K562 (cell line): ENCODE results near the gene NEDD9. TPM values are rescaled to one million over a fixed set of nuclear protein-coding genes. Genes with fewer than 3 reads are reported as not detected.

Source experiments
- ATAC-seq: fragments of 200-7000 bp; cut with Tn5 transposase; 3 replicates; pipeline ENCODE4 v1.9.1; 2020; ENCODE audit warnings: moderate library complexity
- BruUV-seq: library from RNA; stranded (reverse); fragments of 400-500 nt; replicated peaks from 2 replicates; lab custom pipeline; 2021; lab: Mats Ljungman, UMichigan
- CTCF ChIA-PET: fragments of 300-600 bp; formaldehyde crosslinking; extraction: SDS; loops from one replicate; lab custom pipeline; 2021; ENCODE audit warnings: low intra/inter-chr PET ratio; lab: Yijun Ruan, JAX
- POLR2A ChIA-PET: fragments of 300-600, 350-650 bp; sonication (Branson Sonifier 250); formaldehyde crosslinking; extraction: SDS; loops from one replicate; lab custom pipeline; 2021; ENCODE audit warnings: antibody characterized with exemption, inconsistent platforms; lab: Yijun Ruan, JAX
- DNase-seq, 4 experiments: peaks; one replicate each; pipeline versions ENCODE4 v3.0.0 to v3.0.0-alpha.2; 2011 to 2018; ENCODE audit warnings: low spot score in 3 of 4, mixed read lengths in 3 of 4; ENCODE audit errors: extremely low read depth in 1 of 4
- FAIRE-seq: peaks from 2 replicates; lab custom pipeline; 2011; peaks lifted over from hg19 to GRCh38; lab: Jason Lieb, UNC
- H2AFZ ChIP-seq: 2 replicates; pipeline ENCODE4 v1.6.0; 2011; ENCODE audit warnings: low read depth, low read length, control low read depth, inconsistent platforms
- H3K27ac ChIP-seq: fragments of 200-600 bp; 3 replicates; pipeline ENCODE4 v1.8.0; 2011; ENCODE audit warnings: low read depth, mild to moderate bottlenecking, control low read depth, inconsistent platforms, low read length, moderate library complexity, mixed read lengths; ENCODE audit errors: extremely low read depth
- H3K27me3 ChIP-seq, 2 experiments: fragments of 300-600 bp in 1 of 2; 2 replicates in 1 of 2; 3 replicates in 1 of 2; pipeline versions ENCODE4 v1.6.0 to v1.8.0; 2011; ENCODE audit warnings: inconsistent platforms in 2 of 2, low read length in 2 of 2, mild to moderate bottlenecking in 1 of 2, mixed read lengths in 1 of 2, moderate library complexity in 1 of 2; ENCODE audit not compliant: control insufficient read depth in 2 of 2, insufficient read depth in 2 of 2
- H3K36me3 ChIP-seq: fragments of 300-600 bp; 3 replicates; pipeline ENCODE4 v1.8.0; 2011; ENCODE audit warnings: mild to moderate bottlenecking, low read length, inconsistent platforms; ENCODE audit not compliant: control insufficient read depth, insufficient read depth
- H3K4me1 ChIP-seq, 2 experiments: fragments of 200-600 bp in 1 of 2; replicated peaks in 1 of 2; 2 replicates in 1 of 2; 3 replicates in 1 of 2; pipeline versions ENCODE4 v1.5.1 to v1.8.0; 2011; ENCODE audit warnings: inconsistent platforms in 2 of 2, low read length in 2 of 2, mild to moderate bottlenecking in 1 of 2, mixed read lengths in 1 of 2, moderate library complexity in 1 of 2; ENCODE audit not compliant: control insufficient read depth in 2 of 2, insufficient read depth in 2 of 2
- H3K4me2 ChIP-seq: 2 replicates; pipeline ENCODE4 v1.6.1; 2011; ENCODE audit warnings: low read length, control low read depth, inconsistent platforms, mixed read lengths; ENCODE audit not compliant: insufficient read depth
- H3K4me3 ChIP-seq: fragments of 200-600 bp; sonication (generic), shearing (Covaris generic); 2 replicates; pipeline ENCODE4 v1.5.1; 2016; ENCODE audit warnings: control low read depth, inconsistent platforms
- H3K79me2 ChIP-seq: fragments of 200-600 bp; 3 replicates; pipeline ENCODE4 v1.8.0; 2011; ENCODE audit warnings: low read length, inconsistent platforms; ENCODE audit not compliant: control insufficient read depth, insufficient read depth
- H3K9ac ChIP-seq, 2 experiments: 2 replicates each; pipeline versions ENCODE4 v1.6.0 to v1.6.1; 2011; ENCODE audit warnings: low read depth in 2 of 2, low read length in 2 of 2, control low read depth in 1 of 2, inconsistent platforms in 1 of 2, mild to moderate bottlenecking in 1 of 2, mixed read lengths in 1 of 2; ENCODE audit not compliant: insufficient read depth in 1 of 2
- H3K9me1 ChIP-seq: one replicate; pipeline ENCODE4 v1.6.0; 2011; ENCODE audit warnings: inconsistent platforms, mild to moderate bottlenecking, low read length, moderate library complexity; ENCODE audit not compliant: control insufficient read depth, insufficient read depth
- H3K9me3 ChIP-seq: replicated peaks from 2 replicates; pipeline ENCODE4 v1.5.1; 2011; ENCODE audit warnings: low read depth, low read length, inconsistent platforms; ENCODE audit not compliant: control insufficient read depth, insufficient read depth
- H4K20me1 ChIP-seq: replicated peaks from 2 replicates; pipeline ENCODE4 v1.6.1; 2011; ENCODE audit warnings: low read length, inconsistent platforms, mixed read lengths; ENCODE audit not compliant: control insufficient read depth, insufficient read depth
- BRCA1 ChIP-seq, 2 experiments: fragments of 450-650 bp in 1 of 2; sonication (generic) in 1 of 2; formaldehyde crosslinking in 1 of 2; IDR thresholded peaks; 2 replicates each; pipeline versions ENCODE4 v1.5.0 to v1.6.1; 2017 to 2020; ENCODE audit warnings: mild to moderate bottlenecking in 1 of 2, missing genetic modification reagents in 1 of 2
- HNRNPL ChIP-seq: fragments of 200-400 bp; formaldehyde crosslinking; IDR thresholded peaks from 2 replicates; pipeline ENCODE4 v1.6.1; 2017; ENCODE audit warnings: low read depth, mild to moderate bottlenecking, low read length
- HNRNPLL ChIP-seq: fragments of 200-400 bp; formaldehyde crosslinking; IDR thresholded peaks from 2 replicates; pipeline ENCODE4 v1.6.1; 2017; ENCODE audit warnings: low read length, low read depth, mild to moderate bottlenecking; ENCODE audit not compliant: poor library complexity, severe bottlenecking
- ZNF518B ChIP-seq: fragments of 250-450 bp; sonication (Bioruptor Pico); IDR thresholded peaks from 2 replicates; pipeline ENCODE4 v1.5.0; 2021; ENCODE audit warnings: mild to moderate bottlenecking, moderate library complexity
- WGBS: fragments of 100-300 bp; shearing (Covaris generic); methylation state at CpG from one replicate; pipeline ENCODE4 v1.1.6; 2016; ENCODE audit warnings: low coverage, mixed read lengths; ENCODE audit not compliant: insufficient coverage; ENCODE audit errors: missing lambda C conversion rate; 5-methylcytosine and 5-hydroxymethylcytosine counted together
- in situ Hi-C: fragments of 300-500 bp; cut with MboI; formaldehyde crosslinking; loops from 4 replicates; pipeline ENCODE4 v1.15.0; 2018; ENCODE audit warnings: inconsistent platforms, mixed read lengths
- intact Hi-C: fragments of 100-400 bp; cut with micrococcal nuclease; formaldehyde crosslinking; loops from 2 replicates; pipeline ENCODE4 v1.14.2; 2022
- polyA plus RNA-seq, 8 experiments: library from polyadenylated mRNA; depleted of rRNA in 4 of 8; stranded (reverse) in 5 of 8; unstranded in 3 of 8; fragments of >200 nt; fragmentation: Nextera tagmentation in 2 of 8; fragmentation: Illumina TruSeq in 1 of 8; extraction: Ambion mirVana in 2 of 8; extraction: Trizol in 1 of 8; gene quantifications; 2 replicates each; pipeline versions ENCODE4 v1.2.1 to v1.2.3, GENCODE V29; 2011 to 2014; ENCODE audit warnings: inconsistent platforms in 1 of 8, missing spikeins in 1 of 8
- total RNA-seq, 7 experiments: library from RNA; depleted of rRNA in 6 of 7; stranded (reverse); fragments of >200 nt in 6 of 7; fragmentation: Illumina TruSeq in 2 of 7; extraction: Trizol in 2 of 7; gene quantifications; 2 replicates each; pipeline versions ENCODE4 v1.2.1 to v1.2.3, GENCODE V29; 2011 to 2021; ENCODE audit warnings: low replicate concordance in 1 of 7

The NEDD9 gene
- total and polyA plus RNA-seq, 9 of the 15 experiments (the other 6 are each of a cell fraction or from before 2014, with no cell fraction given): 0.04 to 0.18 (median 0.15) TPM; not detected in 6

DNA sequence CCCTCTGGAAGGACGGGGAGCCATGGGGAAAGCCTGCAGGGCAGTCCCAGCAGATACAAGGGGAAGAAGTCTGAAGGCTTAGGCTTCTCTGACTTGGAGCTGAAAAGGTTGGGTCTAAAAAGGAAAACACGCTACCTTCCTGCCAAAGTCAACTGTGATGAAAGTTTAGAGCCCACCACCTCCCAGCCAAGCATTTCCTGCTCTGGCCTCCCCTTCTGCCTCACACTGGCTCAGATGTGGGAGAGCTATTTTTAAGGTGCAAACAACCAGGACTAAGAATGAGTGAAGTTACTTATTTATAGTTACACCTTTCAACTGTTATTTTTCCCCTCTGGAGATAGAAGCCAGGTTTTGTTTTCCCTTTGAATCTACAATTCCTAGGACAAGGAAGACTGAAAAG is 21.2 kb downstream of the NEDD9 start:
- ATAC-seq (no peak), DNase-seq (no peak), FAIRE-seq (no peak)
- no TSS peak for BruUV-seq
- POLR2A ChIA-PET: interaction anchor here (0.6 to 1.1 kb wide), 2 partner anchors 12 to 27 kb away, joined by 3 to 4 read pairs; no protein-coding TSS in a partner anchor
- in situ Hi-C loops (no loop called here), intact Hi-C loops (no loop called here)
- no peak overlapping the region for H2AFZ ChIP-seq
- no peak overlapping the region for H3K4me3 ChIP-seq
- no peak overlapping the region for H3K27ac ChIP-seq
- H3K9me3 ChIP-seq: no peaks in the 10 kb centered on the region
- no peaks in the 10 kb centered on the region for H3K36me3 ChIP-seq
- WGBS: 0% methylated on average over 2 of the region's 2 CpGs
- TF ChIP-seq ZNF518B (CRISPR knock-in tag) (no peak), HNRNPLL (no peak), HNRNPL (no peak), BRCA1 (IDR thresholded peaks at IDR 0.05) (no peak), BRCA1 (CRISPR knock-in tag; IDR thresholded peaks at IDR 0.05) (no peak)
- H3K4me2 ChIP-seq: no peak overlapping the region
- CTCF ChIA-PET: no interaction called here
- H3K4me1 ChIP-seq: no peaks in the 10 kb centered on the region
- no peak overlapping the region for H3K9ac ChIP-seq
- H3K79me2 ChIP-seq: no peaks in the 10 kb centered on the region
- H3K9me1 ChIP-seq: no peaks in the 10 kb centered on the region
- H3K27me3 ChIP-seq: peaks cover 32 to 37% of the 10 kb centered on the region in 2 experiments; a peak in 4 of 5 replicates
- no peaks in the 10 kb centered on the region for H4K20me1 ChIP-seq
